ENCODE measurements around the gene GABBR1.
A peak's percentile ranks its signal among the peaks of the same experiment; 100 is the strongest.

Gene GABBR1

DNA sequence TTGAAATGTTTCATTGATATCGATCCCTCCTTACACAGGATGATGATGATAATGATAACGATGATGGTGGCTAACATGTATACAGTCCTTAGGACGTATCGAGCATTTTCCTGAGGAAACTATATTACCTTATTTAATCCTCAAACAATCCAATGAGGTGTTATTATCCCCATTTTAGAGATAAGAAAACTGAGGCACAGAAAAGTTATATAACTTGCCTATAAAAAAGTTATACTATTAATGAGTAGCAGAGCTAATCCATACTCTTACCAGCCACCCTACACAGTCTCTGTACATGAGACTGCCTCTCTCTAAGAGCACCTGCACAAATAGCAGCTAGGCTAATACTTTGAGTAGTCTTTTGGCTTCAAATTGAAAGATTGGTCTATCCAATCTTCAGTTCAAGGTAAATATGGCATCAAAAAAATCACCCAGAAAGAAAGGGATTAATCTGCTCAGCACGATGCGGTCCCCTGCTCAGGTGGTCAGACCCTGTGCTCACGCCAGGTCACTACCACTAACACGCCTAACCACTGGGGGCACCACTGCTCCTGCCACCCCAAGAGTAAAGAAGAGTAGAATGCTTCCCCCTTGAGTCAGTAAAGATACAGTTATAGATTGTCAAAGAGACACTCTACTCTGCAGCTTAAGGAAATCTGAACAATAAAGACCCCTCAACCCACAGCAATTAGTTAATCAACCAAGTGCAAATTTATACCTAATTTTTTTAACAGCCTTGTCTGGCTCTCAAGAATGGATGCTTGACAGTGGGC, 15.0 kb downstream of the GABBR1 start:
- DNase-seq: no peak

DNA sequence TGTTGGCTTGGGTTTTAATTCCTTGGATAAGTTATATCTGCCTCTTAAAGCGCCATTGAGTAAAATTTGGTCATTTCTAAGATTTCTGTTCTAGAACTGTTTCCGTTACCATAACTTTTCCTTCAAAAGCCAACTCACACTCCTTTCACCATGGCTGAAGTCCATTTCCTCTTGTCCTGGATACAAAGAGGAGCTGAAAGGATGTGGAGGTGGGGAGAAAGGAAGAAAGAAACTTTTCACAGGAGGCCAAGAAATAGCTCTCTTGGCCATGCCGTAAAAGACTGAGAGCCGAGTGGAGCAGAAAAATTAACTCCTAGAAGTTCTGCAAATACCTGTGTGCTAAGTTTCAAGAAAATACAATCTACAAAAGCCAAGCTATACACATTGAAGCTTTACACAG, 21.6 kb downstream of the GABBR1 start:
- no peak for DNase-seq

DNA sequence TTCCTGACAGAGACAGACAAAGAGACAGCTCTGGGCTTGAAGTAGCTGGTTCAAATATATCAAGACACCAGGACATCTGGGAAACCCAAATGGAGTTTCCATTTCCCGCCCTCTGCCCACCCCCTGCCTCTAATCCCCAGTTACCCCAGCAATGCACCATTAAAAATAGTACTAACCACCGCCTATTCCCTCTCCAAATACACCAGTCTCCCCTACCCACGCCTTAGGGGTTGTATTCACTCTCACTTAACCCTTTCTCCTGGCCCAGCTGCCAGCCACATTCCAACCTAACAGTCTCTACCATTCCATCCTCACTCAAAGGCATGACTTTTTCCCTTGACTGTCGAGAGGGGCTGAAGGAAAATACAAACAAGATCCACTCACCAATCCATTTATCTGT, 22.4 kb downstream of the GABBR1 start:
- DNase-seq: no peak

DNA sequence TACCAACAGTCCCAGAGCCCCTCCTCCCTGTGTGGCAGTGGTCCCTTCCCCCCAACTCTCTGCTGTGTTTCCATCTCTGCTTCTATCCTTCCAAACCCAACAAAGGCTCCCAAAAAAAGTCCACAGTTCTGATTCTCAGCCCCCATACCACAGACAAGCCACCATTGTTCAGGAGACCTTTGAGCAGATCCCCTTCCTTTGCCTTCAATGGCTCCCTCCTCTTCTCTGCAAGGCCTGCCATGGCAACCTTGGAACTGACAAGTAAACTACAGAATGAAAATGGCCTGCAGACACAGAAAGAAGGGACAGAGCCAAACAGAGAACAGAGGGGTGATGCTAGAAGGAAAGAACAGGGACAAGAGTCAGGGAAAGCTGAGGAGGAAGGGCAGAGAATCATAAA, 24.9 kb downstream of the GABBR1 start:
- DNase-seq: no peak

DNA sequence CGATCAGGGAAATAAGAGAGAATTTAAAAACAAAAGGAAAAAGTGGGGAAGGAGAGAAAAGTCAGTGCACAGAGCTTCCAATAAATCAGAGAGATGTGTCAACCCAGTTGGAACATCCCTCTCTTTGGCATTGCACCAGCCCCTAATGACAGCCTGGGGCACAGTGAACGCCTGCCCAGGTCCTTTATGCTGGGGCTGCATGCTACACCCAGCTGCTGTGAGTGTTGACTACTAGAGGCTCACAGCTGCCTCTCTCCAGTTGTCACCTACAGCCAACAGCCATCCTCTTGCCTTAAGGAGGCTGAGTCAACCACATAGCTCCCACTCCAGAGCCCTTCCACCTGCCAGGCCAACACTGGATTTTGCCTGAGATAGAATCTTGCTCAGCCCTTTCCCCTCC, 29.1 kb downstream of the GABBR1 start:
- DNase-seq: no peak

DNA sequence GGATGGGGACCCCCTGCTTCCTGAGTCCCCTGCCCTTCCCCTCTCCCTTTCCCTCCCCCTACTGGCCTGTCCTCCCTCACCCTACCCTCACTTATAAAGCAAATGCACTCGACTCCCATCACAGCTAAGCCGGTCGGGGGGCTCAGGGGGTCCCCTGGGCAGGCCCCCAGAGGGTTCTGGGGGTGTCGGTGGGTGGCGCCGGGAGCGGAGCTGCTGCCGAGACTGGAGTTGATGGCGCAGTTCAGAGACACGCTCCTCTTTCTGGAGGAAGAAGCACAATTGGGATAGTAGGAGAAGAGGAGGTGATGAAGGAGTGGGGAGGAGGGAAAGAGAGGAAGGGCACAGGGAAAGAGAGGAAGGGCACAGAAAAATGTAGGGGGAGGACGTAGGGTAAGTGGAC, 29.5 kb downstream of the GABBR1 start:
- DNase-seq: no peak

DNA sequence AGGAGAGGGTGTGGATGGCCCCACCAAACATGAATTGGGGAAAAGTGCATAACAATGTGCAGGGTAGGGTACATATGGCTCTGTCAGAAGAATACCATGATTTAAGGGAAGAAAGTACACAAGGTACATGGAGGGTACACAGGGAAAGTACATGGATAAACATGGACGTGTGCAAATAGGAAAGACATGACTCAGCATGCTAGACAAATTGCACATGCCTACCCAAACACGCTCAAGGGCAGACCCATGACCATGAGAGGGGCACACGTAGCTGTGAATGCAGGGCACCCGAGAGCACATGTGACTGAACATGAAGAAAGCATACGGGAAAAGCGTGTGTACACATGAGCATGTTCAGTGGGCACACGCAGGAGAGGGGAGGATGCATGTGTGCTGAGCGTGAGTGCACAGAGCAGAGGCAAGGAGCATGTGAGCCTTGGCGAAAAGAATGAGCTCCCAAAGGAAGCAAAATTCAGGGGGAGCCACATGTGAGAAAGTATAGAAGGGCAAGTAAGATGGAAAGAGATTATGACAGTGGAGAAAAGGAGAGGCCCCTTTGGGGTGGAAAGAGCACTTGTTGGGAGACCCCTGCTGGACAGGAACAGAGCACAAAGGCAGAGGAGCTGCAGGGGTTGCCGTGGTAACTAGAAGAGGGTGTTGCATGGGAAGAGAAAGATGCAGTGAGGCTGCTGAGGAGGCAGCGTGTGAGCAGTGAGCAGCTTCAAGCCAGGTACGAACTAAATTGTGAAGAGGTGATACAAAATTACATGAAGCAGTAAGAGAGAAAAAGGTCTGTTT, 30.2 kb downstream of the GABBR1 start:
- no peak for DNase-seq

DNA sequence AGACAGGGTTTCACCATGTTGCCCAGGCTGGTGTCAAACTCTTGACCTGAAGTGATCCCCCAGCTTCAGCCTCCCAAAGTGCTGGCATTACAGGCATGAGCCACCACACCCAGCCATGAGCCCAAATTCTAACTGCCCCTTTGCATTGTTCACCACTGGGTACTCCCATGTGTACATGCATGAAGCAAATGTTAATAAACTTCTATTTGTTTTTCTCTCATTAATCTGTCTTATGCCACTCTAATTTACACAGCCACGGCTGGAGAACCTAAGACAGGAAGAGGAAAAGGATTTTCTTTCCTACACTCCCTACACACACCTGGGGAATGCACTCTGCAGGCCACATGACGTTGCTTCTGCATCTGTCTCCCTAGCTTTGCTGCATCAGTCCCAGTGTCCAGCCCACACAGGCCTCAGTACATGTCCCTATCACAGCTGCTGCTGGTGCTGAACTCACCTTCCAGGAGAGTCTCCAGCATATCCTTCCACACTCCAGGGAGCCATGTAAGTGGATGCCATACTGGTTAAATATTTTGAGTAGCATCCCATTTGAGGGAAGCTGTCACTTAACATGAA, 34.7 kb downstream of the GABBR1 start:
- no peak for DNase-seq

DNA sequence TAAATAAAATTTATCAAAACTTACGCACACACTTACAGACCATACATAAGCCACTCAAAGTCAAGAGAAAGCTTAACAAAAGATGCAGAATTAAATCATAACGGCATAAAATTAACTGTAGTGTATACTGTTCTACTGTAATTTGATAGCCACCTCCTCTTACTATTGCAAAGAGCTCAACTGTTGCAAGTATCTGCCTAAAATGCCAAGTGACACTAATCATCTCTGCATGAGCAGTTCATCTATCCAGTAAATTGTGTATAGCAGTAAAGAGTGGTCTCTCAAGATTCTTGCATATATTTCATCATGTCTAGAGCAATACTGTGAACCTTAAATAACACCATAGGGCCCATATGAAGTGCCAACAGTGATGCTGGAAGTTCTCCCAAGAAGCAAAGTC, 35.8 kb downstream of the GABBR1 start:
- no peak for DNase-seq

DNA sequence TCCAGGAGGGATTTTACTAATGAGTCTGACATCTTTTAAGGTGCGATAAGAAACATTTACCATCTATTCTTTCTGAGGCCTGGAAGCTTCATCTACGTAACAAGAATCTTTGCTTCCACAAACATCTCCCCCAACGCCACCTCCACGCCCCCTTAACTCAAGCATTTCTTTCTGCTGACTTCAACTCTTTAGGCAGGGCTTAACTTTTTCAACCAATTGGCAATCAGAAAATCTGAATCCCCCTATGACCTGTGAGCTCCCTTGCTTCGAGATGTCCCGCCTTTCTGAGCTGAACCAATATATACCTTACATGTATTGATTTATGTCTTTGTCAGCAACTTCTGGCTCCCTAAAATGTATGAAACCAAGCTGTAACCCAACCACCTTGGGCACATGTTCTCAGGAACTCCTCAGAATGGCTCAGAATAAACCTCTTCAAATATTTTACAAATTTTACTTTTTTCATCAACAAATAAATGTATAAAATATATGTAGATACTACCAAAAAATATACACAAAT, 36.5 kb downstream of the GABBR1 start:
- no peak for DNase-seq

DNA sequence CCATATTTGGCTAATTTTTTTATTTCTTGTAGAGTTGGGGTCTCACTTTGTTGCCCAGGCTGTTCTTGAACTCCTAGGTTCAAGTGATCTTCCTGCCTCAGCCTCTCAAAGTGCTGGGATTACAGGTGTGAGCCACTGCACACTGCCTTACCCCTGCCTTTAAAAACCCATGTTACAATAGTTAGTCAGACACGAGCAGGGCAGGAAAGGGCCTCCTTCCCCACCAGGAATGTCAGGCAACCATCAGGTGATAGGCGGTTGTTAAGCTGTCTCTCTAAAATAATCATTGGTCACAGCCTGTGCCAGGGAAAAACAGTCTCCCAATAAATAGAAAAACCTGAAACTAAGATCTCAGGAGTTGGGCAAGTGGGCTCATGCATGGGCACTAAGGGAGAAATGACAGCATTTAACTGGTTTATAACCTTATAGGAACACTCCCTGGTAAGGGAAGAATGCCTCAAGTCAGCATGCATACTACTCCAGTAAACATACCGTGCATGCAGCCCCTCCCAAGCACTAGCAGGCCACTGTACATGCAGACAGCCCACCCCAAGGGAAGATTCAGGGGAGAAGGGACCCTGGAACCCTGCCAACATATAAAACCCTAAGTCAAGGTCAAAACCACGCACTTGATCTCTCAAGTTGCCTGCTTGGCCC, 39.7 kb downstream of the GABBR1 start:
- no peak for DNase-seq

DNA sequence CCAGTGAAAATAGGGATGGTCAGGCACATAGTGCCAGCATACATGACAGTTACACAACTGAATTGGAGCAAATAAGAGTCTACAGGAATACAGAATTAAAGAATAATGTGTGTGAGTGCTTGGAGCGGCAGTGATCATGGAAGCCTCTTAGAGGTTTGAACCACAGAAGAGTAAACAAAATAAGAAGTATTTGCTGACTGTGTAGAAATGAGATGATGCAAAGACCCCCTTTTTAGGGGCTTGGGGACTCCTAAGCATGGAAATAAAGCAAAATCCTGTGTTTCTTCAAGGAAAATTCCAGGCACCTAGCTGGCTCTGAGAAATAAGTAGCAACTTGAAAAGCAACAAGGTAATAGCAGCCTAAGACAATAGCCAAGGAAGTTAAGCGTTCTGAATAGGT, 41.3 kb downstream of the GABBR1 start:
- no peak for DNase-seq

DNA sequence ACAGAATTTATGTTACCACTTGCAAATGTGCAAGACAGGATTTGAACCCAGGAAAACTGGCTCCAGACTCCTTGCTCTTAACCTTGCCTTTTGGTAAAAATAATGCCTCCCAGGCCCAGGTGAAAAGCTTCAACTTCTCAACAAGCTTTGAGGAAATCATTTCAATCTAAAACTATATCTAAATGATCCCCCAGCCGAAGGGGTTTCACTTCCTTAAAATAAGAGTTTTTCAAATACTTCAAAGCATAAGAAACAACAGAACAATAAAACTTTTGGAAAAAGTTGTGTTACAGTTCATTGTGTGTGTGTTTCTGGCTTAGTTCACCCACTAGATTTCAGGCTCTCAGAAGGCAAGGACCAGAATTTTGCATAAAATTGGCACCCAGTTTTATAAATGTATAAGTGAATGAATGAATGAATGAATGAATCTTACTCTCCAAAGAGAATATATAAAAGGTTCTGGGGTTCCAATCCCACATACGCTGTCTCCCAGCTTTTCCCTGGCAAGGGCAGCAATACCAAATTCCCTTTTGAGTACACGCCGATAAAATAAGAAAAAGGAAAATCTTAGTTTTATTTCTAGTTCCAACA, 42.7 kb downstream of the GABBR1 start:
- no peak for DNase-seq

DNA sequence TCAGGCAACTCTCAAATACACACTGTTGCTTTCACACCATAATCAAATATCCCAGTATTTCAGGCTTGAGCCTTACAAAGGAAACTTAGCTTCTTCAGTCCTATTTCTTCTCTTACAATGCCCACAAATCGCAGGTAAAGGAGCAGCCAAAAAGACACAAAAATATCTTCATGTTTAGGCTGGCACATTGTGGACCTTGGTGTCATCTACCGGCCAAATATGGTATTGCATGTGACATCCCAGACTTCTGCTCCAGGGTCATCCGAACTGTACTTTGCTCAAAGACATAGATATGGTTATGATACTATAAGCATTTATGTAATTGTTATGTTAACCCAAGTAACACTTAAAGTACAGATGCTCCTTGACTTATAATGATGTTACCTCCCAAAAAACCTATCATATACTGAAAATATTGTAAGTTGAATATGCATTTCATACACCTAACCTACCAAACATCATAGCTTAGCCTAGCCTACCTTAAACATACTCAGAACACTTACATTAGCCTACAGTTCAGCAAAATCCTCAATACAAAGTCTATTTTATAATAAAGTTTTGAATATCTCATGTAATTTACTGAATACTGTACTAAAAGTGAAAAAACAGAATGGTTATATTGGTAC, 43.4 kb downstream of the GABBR1 start:
- DNase-seq: peak; percentile 60

DNA sequence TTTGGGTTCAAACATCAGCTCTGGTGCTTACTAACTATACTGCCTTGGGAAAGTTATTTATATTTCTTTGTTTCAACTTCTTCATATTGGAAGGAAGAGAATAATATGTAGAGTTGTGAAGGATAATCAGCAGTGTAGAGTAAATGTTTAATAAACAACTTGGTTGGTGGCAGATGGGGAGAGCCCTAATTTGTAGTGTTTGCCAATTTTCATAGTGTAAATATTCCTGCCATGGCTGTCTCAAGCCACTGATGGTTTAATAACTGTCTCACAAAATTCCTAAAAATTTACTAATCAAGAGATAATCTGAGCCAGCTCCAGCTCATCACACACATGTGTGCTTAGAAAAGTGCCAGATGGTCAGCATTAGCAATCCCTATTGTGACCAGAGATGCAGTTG, 48.2 kb downstream of the GABBR1 start, which contains the start of gene OR2H2:
OR2H2 (plus strand) TSS at position 301 of the 400 bp plus-strand sequence. CDS start 2,824 bp downstream, outside the sequence.
- no peak for DNase-seq

DNA sequence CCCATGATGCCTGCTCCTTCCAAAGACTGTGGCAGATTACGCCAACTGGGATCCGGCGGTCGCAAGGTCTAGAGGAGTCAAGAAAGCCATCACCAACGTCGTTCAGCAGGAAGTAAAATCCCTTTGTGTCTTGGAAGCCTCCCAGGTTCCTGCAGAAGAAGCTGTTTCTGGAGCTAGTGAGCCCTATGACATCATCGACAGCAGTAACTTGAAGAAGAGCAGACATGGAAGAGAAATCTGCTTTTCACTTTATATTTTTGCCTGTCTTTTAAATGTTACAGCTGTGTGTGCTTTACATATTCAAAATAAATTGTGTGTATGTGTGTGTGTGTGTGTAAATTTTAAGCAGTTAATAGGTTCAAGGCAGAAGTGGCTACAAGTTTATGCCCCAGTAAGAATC, 55.4 kb downstream of the GABBR1 start:
- no peak for DNase-seq

DNA sequence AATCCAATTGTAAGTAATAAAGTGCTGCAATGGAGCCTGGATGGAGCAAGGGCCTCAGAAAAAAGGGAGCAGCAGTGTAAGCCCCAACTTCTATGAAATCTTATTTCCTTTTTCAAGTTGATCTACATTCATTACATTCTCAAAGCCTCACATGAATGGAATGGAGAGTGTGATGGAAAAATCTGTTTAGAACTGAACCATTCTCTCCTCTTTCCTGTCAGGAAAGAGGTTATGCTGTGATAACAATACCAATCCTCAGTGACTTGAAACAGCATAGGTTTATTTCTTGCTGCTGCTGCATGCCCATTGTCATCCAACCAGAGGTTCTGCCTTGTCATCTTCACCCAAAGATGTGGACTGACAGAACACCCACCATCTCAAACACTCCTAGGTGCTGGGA, 56.9 kb downstream of the GABBR1 start:
- DNase-seq: no peak

DNA sequence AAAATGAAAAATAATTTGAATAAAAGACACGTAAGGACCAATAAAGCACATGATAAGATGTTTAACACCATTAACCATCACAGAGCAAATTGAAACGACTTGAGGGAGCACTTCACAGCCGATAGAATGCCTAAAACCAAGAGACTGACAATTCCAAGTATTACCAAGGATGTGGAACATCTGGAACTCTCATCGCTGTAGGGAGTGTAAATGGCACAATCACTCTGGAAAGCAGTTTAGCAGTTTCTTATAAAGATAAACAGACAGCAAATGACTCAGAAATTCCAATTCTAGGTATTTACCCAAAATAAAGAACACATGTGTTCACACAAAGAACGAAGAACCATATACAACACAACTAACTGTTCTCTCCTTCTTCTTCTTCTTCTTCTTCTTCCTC, 65.0 kb downstream of the GABBR1 start:
- no peak for DNase-seq

DNA sequence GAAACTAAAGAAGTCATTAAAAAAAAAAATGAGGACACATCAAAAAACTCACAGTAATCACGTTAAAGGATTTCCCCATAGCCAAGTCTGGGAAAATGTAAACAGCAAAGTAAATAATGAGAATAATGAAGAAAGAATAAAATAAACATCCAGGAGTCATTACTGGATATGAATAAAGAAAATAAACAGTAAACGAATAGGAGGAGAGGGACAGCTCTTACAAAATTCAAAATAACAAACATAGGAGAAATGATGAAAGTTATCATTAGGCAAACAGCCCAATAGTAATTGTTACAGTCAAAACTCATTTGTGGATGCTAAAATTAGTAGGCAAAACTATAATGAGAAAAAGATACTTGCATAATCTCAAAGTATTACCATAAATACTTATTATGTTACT, 65.4 kb downstream of the GABBR1 start:
- no peak for DNase-seq

DNA sequence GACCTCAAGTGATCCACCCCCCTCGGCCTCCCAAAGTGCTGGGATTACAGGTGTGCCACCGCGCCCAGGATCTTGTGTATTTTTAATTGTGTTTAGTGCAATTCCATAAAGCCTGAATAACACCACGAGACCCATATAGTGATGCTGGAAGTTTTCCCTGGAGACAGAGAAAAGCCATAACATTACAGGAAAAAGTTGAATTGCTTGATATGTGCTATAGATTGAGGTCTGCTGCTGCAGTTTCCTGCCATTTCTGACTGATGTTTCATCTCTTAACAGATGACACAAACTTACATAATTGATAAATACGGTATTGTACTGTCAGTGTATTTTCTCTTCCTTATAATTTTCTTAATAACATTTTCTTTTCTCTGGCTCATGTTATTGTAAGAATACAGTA, 66.1 kb downstream of the GABBR1 start:
- DNase-seq: no peak

DNA sequence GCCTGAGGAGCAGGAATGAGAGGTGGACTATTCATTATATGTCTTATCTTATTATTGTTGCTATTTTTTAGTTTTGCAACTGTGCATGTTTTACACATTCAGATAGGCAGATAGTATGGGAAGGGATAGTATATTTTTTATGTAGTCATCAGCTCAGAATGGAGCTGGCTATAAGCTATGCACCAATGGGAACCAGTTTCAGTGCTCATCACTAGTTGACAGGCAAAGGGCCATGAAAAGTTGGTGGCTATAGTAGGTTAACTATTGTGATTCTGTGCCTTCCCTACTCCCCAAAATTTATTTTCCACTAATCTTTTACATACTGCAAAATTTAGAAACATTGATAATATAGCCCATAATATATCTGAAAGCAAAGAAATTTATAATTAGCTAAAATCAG, 68.1 kb downstream of the GABBR1 start:
- DNase-seq: no peak

DNA sequence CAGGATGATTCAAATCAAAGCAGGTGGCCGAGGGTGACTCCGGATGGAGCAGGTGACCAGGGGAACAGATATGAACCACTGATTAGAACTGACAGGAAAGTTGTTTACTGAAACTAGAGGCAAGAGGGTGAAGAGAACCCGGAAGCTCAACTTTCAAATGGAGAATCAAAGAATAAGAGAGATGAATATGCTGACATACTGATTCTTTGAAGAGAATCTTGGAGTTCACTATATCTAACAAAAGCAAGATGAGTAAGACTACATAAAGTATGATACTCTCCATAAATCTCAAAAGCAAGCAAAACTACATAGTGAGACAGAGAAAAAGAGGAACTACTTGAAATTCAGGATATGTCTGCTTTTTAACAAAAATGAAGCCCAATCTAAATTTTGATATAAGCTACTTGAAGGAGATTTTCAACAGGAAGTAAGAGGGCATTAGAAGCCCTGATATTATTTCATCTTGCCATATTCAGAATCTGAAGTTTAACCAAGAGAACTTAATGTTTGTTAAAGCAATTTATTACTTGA, 69.5 kb downstream of the GABBR1 start:
- DNase-seq: no peak

All from activated CD8-positive, alpha-beta memory T cell treated with anti-CD3 and anti-CD28 coated beads, Interleukin-2, amount 50 U/mL, for 48 hours (primary cell).